Mesendoderm (in vitro differentiated cells): ENCODE results near the gene RAC3.

ENCODE experiments used
- DNase-seq: peaks from one replicate; pipeline ENCODE4 v3.0.0; 2013
- H2AK5ac ChIP-seq: 2 replicates; pipeline ENCODE4 v1.6.1; 2013; ENCODE audit warnings: low read length, inconsistent platforms
- H2BK120ac ChIP-seq: 2 replicates; pipeline ENCODE4 v1.6.1; 2013; ENCODE audit warnings: low read depth, mild to moderate bottlenecking, low read length, moderate library complexity, mixed read lengths
- H2BK15ac ChIP-seq: replicated peaks from 2 replicates; pipeline ENCODE4 v1.6.1; 2013; ENCODE audit warnings: low read depth, mild to moderate bottlenecking, moderate library complexity
- H2BK5ac ChIP-seq: 2 replicates; pipeline ENCODE4 v1.6.1; 2013; ENCODE audit warnings: low read length, inconsistent platforms
- H3K18ac ChIP-seq: 2 replicates; pipeline ENCODE4 v1.6.1; 2013; ENCODE audit warnings: mild to moderate bottlenecking, low read length, mixed read lengths
- H3K23ac ChIP-seq: one replicate; pipeline ENCODE4 v1.6.1; 2013; ENCODE audit warnings: low read length
- H3K27ac ChIP-seq: 2 replicates; pipeline ENCODE4 v1.5.1; 2013; ENCODE audit warnings: low read depth, mild to moderate bottlenecking, inconsistent platforms, low read length, moderate library complexity
- H3K27me3 ChIP-seq: 2 replicates; pipeline ENCODE4 v1.6.1; 2013; ENCODE audit warnings: low read length, control low read depth, mild to moderate bottlenecking, inconsistent platforms; ENCODE audit not compliant: insufficient read depth, poor library complexity
- H3K36me3 ChIP-seq: 2 replicates; pipeline ENCODE4 v1.6.1; 2013; ENCODE audit warnings: low read length, inconsistent platforms; ENCODE audit not compliant: control insufficient read depth, insufficient read depth
- H3K4ac ChIP-seq: one replicate; pipeline ENCODE4 v1.6.1; 2013; ENCODE audit warnings: low read depth, mild to moderate bottlenecking, low read length, moderate library complexity
- H3K4me1 ChIP-seq: 2 replicates; pipeline ENCODE4 v1.6.1; 2013; ENCODE audit warnings: low read depth, low read length, inconsistent platforms; ENCODE audit not compliant: control insufficient read depth
- H3K4me2 ChIP-seq: 2 replicates; pipeline ENCODE4 v1.6.1; 2013; ENCODE audit warnings: low read length
- H3K4me3 ChIP-seq: 2 replicates; pipeline ENCODE4 v1.5.1; 2013; ENCODE audit warnings: mild to moderate bottlenecking, low read length
- H3K56ac ChIP-seq: one replicate; pipeline ENCODE4 v1.6.1; 2013; ENCODE audit warnings: low read length
- H3K79me1 ChIP-seq: 2 replicates; pipeline ENCODE4 v1.6.1; 2013; ENCODE audit warnings: low read length, inconsistent platforms
- H3K79me2 ChIP-seq: 2 replicates; pipeline ENCODE4 v1.6.1; 2013; ENCODE audit warnings: mild to moderate bottlenecking, low read length; ENCODE audit not compliant: control insufficient read depth, insufficient read depth
- H3K9ac ChIP-seq: 2 replicates; pipeline ENCODE4 v1.6.1; 2013; ENCODE audit warnings: low read length, inconsistent platforms
- H4K5ac ChIP-seq: one replicate; pipeline ENCODE4 v1.6.1; 2013; ENCODE audit warnings: low read length
- H4K8ac ChIP-seq: one replicate; pipeline ENCODE4 v1.6.1; 2013; ENCODE audit warnings: low read depth, mild to moderate bottlenecking, control low read depth, low read length, moderate library complexity
- WGBS: extraction: QIAGEN DNeasy Blood & Tissue Kit; methylation state at CpG from one replicate; pipeline ENCODE4 v1.1.7; 2013; ENCODE audit warnings: low lambda C conversion rate, missing lambda C conversion rate; ENCODE audit not compliant: insufficient coverage; ENCODE audit errors: extremely low coverage; 5-methylcytosine and 5-hydroxymethylcytosine counted together

RAC3 gene

DNA sequence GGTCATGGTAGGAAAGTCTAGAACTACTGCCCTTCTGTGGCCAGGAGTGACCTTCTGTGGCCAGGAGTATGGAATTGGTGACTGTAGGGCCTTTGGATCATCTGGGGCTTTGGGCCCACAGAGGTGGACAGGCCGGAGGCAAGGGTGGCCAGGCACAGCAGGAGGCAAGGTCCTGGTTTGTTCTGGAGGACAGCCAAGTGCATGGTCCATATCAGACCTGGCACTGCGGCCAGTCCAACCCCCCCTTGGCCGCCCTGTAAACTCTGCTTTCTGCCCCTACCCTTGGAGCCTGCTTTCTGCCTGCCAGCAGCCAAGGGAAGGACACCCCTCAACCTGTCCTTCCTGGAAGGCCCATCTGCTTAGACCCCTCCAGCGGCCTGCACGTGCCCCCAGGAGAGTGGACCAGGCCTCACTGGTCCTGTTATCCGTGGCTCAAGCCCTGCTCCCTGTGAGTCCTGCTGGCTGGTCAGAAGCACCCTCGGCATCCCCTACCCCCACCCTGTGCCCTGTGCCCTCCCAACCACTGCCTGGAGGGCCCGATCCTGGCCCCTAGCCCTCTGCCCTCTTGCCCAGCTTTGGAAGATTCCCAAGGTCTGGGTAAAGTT is 8.3 kb downstream of the RAC3 start:
- H3K4ac ChIP-seq = no peak overlapping the region
- no peak overlapping the region for H3K27ac ChIP-seq
- no peaks in the 10 kb centered on the region for H3K79me2 ChIP-seq
- H4K8ac ChIP-seq = no peak overlapping the region
- H2BK120ac ChIP-seq = no peak overlapping the region
- no CpG with 5 or more reads among the region's 8 CpGs for WGBS
- no peak overlapping the region for H2AK5ac ChIP-seq
- no peak overlapping the region for H3K18ac ChIP-seq
- H4K5ac ChIP-seq = no peak overlapping the region
- no peak overlapping the region for H2BK15ac ChIP-seq
- H3K4me3 ChIP-seq = no peak overlapping the region
- no peak overlapping the region for H2BK5ac ChIP-seq
- no peaks in the 10 kb centered on the region for H3K27me3 ChIP-seq
- no peak overlapping the region for H3K9ac ChIP-seq
- no peaks in the 10 kb centered on the region for H3K79me1 ChIP-seq
- DNase-seq = no peak
- no peaks in the 10 kb centered on the region for H3K4me1 ChIP-seq
- no peak overlapping the region for H3K4me2 ChIP-seq
- H3K23ac ChIP-seq = no peak overlapping the region
- H3K56ac ChIP-seq = no peak overlapping the region
- no peaks in the 10 kb centered on the region for H3K36me3 ChIP-seq

GRCh38 chr17:82041144-82041814 is 9.8 kb downstream of the RAC3 start:
- no peaks in the 10 kb centered on the region for H3K27me3 ChIP-seq
- DNase-seq = no peak
- no peak overlapping the region for H3K9ac ChIP-seq
- no peak overlapping the region for H3K4me3 ChIP-seq
- H4K5ac ChIP-seq = no peak overlapping the region
- H3K18ac ChIP-seq = no peak overlapping the region
- no peak overlapping the region for H3K23ac ChIP-seq
- H3K27ac ChIP-seq = no peak overlapping the region
- WGBS = no CpG with 5 or more reads among the region's 17 CpGs
- no peak overlapping the region for H4K8ac ChIP-seq
- H3K4ac ChIP-seq = no peak overlapping the region
- no peaks in the 10 kb centered on the region for H3K4me1 ChIP-seq
- H2BK5ac ChIP-seq = no peak overlapping the region
- H2AK5ac ChIP-seq = no peak overlapping the region
- no peak overlapping the region for H3K4me2 ChIP-seq
- H3K56ac ChIP-seq = no peak overlapping the region
- no peaks in the 10 kb centered on the region for H3K79me1 ChIP-seq
- H3K79me2 ChIP-seq = no peaks in the 10 kb centered on the region
- no peak overlapping the region for H2BK15ac ChIP-seq
- no peak overlapping the region for H2BK120ac ChIP-seq
- no peaks in the 10 kb centered on the region for H3K36me3 ChIP-seq

DNA sequence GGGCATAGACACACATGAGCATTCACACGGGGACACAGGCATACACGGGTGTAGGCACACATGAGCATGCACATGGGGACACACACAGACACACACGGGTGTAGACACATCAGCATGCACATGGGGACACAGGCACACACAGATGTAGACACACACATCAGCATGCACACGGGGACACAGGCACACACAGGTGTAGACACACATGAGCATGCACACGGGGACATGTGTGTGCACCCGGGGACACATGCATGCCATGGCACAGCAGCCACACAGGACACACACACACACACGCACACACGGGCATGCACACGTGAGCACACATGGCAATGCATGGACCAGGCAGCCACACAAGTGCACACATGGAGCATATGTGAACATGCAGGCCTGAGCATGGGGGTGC is 11.2 kb downstream of the RAC3 start:
- no peak overlapping the region for H3K4me3 ChIP-seq
- no peak overlapping the region for H3K18ac ChIP-seq
- no peak overlapping the region for H2BK5ac ChIP-seq
- no peak overlapping the region for H3K9ac ChIP-seq
- H2BK15ac ChIP-seq = no peak overlapping the region
- no peak overlapping the region for H2BK120ac ChIP-seq
- no peak overlapping the region for H4K5ac ChIP-seq
- H3K27me3 ChIP-seq = no peaks in the 10 kb centered on the region
- H3K4me1 ChIP-seq = no peaks in the 10 kb centered on the region
- no peak overlapping the region for H2AK5ac ChIP-seq
- no peak overlapping the region for H3K23ac ChIP-seq
- no peak overlapping the region for H4K8ac ChIP-seq
- H3K27ac ChIP-seq = no peak overlapping the region
- no peak for DNase-seq
- no CpG with 5 or more reads among the region's 9 CpGs for WGBS
- no peak overlapping the region for H3K56ac ChIP-seq
- H3K79me2 ChIP-seq = no peaks in the 10 kb centered on the region
- H3K79me1 ChIP-seq = no peaks in the 10 kb centered on the region
- H3K4ac ChIP-seq = no peak overlapping the region
- no peak overlapping the region for H3K4me2 ChIP-seq
- peaks cover 2% of the 10 kb centered on the region for H3K36me3 ChIP-seq

DNA sequence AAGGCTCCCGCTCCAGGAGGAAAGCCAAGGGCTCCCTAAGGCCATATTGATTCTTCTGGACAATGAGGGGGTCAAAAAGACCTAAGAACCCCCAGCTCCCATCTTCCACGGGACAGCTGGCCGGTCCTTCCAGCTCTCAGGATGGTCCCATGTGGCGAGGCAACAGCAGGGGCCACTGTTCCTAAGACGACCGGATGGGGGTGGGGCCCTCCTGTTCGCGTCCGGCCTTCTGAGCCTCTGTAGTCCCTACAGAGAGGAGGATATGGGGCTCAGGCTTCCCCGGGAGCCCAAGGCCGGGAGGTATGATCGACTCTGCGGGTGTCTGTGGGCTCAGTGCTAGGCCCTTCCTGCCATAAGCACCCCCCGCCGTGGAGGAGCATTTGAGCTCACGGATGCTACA is 12.0 kb downstream of the RAC3 start:
- no CpG with 5 or more reads among the region's 16 CpGs for WGBS

DNA sequence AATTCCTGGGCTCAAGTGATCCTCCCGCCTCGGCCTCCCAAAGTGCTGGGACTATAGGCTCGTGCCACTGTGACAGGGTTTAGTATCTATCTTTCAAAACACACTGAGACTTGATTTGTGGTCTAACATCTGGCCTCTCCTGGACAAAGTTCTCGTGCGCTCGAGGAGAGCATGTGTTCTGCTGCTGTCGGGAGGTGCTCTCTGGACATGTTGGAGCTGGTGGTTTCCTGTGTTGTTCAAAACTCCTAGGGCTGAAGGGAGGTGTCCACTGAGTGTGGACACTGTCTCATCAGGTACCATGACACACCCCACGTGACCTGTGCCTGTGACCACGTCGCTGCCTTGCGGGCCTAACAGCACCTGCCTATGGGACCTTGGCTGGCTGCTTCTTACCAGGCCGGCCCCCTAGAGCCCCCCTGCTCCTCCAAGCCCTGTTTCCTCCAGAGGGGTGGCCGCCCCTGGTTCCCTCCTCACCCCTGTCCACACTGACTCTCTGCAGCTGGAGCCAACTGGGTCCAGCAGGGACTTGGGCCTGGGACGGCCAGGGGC is 14.5 kb downstream of the RAC3 start:
- Histone ChIP-seq H3K23ac (no peak overlapping the region), H2BK120ac (no peak overlapping the region), H3K9ac (no peak overlapping the region), H3K4me2 (no peak overlapping the region), H3K36me3 (peaks cover 2% of the 10 kb centered on the region), H3K27ac (no peak overlapping the region), H3K56ac (no peak overlapping the region), H2BK5ac (no peak overlapping the region), H2AK5ac (no peak overlapping the region), H3K4ac (no peak overlapping the region), H2BK15ac (no peak overlapping the region), H3K4me1 (no peaks in the 10 kb centered on the region), H3K4me3 (no peak overlapping the region), H4K8ac (no peak overlapping the region), H3K79me2 (no peaks in the 10 kb centered on the region), H3K79me1 (no peaks in the 10 kb centered on the region), H3K18ac (no peak overlapping the region), H3K27me3 (no peaks in the 10 kb centered on the region), H4K5ac (no peak overlapping the region)
- DNase-seq = no peak
- no CpG with 5 or more reads among the region's 14 CpGs for WGBS

More for the DNA sequence above, 12.0 kb downstream of the RAC3 start:
- Histone ChIP-seq H3K4ac (no peak overlapping the region), H3K27me3 (no peaks in the 10 kb centered on the region), H2BK15ac (no peak overlapping the region), H4K8ac (no peak overlapping the region), H3K4me2 (no peak overlapping the region), H3K79me2 (no peaks in the 10 kb centered on the region), H4K5ac (no peak overlapping the region), H3K23ac (no peak overlapping the region), H3K36me3 (peaks cover 2% of the 10 kb centered on the region), H3K9ac (no peak overlapping the region), H2BK5ac (no peak overlapping the region), H3K18ac (no peak overlapping the region), H2BK120ac (no peak overlapping the region), H3K4me1 (no peaks in the 10 kb centered on the region), H3K79me1 (no peaks in the 10 kb centered on the region), H2AK5ac (no peak overlapping the region), H3K27ac (no peak overlapping the region), H3K56ac (no peak overlapping the region), H3K4me3 (no peak overlapping the region)
- DNase-seq = peak; percentile 31
